Measurements from ENCODE around the gene SOX6. TPM values are rescaled to one million over a fixed set of nuclear protein-coding genes. Genes with fewer than 3 reads are reported as not detected.

The SOX6 gene
- total and polyA plus RNA-seq, 2 of the 13 experiments (the other 11 are each of a cell fraction or from before 2014, with no cell fraction given), result 2.6 to 11.2 TPM

DNA sequence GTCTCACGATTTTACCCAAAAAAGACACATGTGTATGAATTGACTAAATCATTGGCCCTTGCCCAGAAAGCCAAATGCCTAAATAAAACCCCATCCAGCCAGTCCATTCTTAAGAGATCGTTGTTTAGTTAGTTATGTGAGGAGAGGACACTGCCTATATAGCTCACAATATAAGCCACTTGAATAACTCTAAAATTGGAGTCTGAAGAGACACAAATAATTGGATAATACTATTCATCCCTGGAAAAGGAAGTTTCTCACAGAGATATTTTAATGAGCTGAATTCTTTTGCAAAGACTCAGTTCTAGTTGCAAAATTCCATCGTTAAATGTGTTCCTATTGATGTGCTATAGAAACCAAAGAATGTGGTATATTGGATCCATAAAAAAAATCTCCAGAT is 176.7 kb downstream of the SOX6 start:
- DNase-seq (ENCODE audit: low spot score), result no peak
- Histone ChIP-seq H3K36me3 (replicated peaks in 1 of 2; ENCODE audit: control insufficient read depth in 1 of 2, insufficient read depth in 2 of 2, low read length in 2 of 2) (no peaks in the 10 kb centered on the region; a peak in 1 of 5 replicates), H3K4me2 (ENCODE audit: low read depth, low read length) (no peak overlapping the region), H3K4me1 (ENCODE audit: insufficient read depth, low read length) (peaks cover 14% of the 10 kb centered on the region), H3K79me2 (ENCODE audit: insufficient read depth, low read length) (no peaks in the 10 kb centered on the region), H3K27me3 (ENCODE audit: control insufficient read depth in 1 of 2, insufficient read depth in 2 of 2, low read length in 2 of 2) (no peaks in the 10 kb centered on the region), H3K4me3 (replicated peaks in 1 of 3; ENCODE audit: insufficient read depth in 1 of 3, low read depth in 2 of 3, low read length in 3 of 3) (no peak overlapping the region), H2AFZ (ENCODE audit: low read length) (no peak overlapping the region), H3K9me3 (ENCODE audit: low read length) (no peaks in the 10 kb centered on the region), H4K20me1 (ENCODE audit: insufficient read depth, low read length) (no peaks in the 10 kb centered on the region), H3K9ac (ENCODE audit: insufficient read depth, low read depth, low read length) (no peak overlapping the region), H3K27ac (ENCODE audit: extremely low read length, insufficient read depth, low read length) (no peak overlapping the region)
- 43% methylated on average over 3 of the region's 3 CpGs for WGBS (ENCODE audit: low lambda C conversion rate)
- in situ Hi-C loops (cut with HindIII; ENCODE audit: extremely low pct_ligation_motif_present, low pct_unique_long_range_greater_than_20kb) (loop anchor here (10.0 kb wide), 1 partner anchor 425 kb away; no protein-coding TSS in a partner anchor), intact Hi-C loops (cut with micrococcal nuclease; ENCODE audit: unreplicated experiment) (loop anchor here (5.0 kb wide), 1 partner anchor 52 kb away; no protein-coding TSS in a partner anchor)
- BruUV-seq (replicated peaks), result no TSS peak
- CTCF ChIA-PET (ENCODE audit: low intra/inter-chr PET ratio, low total read pairs), result no interaction called here
- ATAC-seq, result no peak
- no peak for FAIRE-seq
- POLR2A ChIA-PET, result no interaction called here
- TF ChIP-seq, protein P1, sequence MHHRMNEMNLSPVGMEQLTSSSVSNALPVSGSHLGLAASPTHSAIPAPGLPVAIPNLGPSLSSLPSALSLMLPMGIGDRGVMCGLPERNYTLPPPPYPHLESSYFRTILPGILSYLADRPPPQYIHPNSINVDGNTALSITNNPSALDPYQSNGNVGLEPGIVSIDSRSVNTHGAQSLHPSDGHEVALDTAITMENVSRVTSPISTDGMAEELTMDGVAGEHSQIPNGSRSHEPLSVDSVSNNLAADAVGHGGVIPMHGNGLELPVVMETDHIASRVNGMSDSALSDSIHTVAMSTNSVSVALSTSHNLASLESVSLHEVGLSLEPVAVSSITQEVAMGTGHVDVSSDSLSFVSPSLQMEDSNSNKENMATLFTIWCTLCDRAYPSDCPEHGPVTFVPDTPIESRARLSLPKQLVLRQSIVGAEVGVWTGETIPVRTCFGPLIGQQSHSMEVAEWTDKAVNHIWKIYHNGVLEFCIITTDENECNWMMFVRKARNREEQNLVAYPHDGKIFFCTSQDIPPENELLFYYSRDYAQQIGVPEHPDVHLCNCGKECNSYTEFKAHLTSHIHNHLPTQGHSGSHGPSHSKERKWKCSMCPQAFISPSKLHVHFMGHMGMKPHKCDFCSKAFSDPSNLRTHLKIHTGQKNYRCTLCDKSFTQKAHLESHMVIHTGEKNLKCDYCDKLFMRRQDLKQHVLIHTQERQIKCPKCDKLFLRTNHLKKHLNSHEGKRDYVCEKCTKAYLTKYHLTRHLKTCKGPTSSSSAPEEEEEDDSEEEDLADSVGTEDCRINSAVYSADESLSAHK (CRISPR knock-in tag; IDR thresholded peaks at IDR 0.05; ENCODE audit: borderline replicate concordance), result no peak
- TF ChIP-seq RBAK (CRISPR knock-in tag; IDR thresholded peaks at IDR 0.05) (no peak), KDM5B (CRISPR knock-in tag; IDR thresholded peaks at IDR 0.05; ENCODE audit: borderline replicate concordance) (no peak), IKZF4 (CRISPR knock-in tag; IDR thresholded peaks at IDR 0.05; ENCODE audit: borderline replicate concordance, low read depth, not compliant biosample characterization) (no peak), ZNF224 (CRISPR knock-in tag; IDR thresholded peaks at IDR 0.05) (no peak), ZC3H4 (CRISPR knock-in tag; IDR thresholded peaks at IDR 0.05; ENCODE audit: borderline replicate concordance) (no peak), ZBTB20 (CRISPR knock-in tag; IDR thresholded peaks at IDR 0.05; ENCODE audit: borderline replicate concordance, low read depth) (no peak), ZNF225 (CRISPR knock-in tag; IDR thresholded peaks at IDR 0.05) (no peak)
- TF ChIP-seq, protein P2, sequence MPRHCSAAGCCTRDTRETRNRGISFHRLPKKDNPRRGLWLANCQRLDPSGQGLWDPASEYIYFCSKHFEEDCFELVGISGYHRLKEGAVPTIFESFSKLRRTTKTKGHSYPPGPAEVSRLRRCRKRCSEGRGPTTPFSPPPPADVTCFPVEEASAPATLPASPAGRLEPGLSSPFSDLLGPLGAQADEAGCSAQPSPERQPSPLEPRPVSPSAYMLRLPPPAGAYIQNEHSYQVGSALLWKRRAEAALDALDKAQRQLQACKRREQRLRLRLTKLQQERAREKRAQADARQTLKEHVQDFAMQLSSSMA (CRISPR knock-in tag; IDR thresholded peaks at IDR 0.05), result no peak
- TF ChIP-seq, protein P3, sequence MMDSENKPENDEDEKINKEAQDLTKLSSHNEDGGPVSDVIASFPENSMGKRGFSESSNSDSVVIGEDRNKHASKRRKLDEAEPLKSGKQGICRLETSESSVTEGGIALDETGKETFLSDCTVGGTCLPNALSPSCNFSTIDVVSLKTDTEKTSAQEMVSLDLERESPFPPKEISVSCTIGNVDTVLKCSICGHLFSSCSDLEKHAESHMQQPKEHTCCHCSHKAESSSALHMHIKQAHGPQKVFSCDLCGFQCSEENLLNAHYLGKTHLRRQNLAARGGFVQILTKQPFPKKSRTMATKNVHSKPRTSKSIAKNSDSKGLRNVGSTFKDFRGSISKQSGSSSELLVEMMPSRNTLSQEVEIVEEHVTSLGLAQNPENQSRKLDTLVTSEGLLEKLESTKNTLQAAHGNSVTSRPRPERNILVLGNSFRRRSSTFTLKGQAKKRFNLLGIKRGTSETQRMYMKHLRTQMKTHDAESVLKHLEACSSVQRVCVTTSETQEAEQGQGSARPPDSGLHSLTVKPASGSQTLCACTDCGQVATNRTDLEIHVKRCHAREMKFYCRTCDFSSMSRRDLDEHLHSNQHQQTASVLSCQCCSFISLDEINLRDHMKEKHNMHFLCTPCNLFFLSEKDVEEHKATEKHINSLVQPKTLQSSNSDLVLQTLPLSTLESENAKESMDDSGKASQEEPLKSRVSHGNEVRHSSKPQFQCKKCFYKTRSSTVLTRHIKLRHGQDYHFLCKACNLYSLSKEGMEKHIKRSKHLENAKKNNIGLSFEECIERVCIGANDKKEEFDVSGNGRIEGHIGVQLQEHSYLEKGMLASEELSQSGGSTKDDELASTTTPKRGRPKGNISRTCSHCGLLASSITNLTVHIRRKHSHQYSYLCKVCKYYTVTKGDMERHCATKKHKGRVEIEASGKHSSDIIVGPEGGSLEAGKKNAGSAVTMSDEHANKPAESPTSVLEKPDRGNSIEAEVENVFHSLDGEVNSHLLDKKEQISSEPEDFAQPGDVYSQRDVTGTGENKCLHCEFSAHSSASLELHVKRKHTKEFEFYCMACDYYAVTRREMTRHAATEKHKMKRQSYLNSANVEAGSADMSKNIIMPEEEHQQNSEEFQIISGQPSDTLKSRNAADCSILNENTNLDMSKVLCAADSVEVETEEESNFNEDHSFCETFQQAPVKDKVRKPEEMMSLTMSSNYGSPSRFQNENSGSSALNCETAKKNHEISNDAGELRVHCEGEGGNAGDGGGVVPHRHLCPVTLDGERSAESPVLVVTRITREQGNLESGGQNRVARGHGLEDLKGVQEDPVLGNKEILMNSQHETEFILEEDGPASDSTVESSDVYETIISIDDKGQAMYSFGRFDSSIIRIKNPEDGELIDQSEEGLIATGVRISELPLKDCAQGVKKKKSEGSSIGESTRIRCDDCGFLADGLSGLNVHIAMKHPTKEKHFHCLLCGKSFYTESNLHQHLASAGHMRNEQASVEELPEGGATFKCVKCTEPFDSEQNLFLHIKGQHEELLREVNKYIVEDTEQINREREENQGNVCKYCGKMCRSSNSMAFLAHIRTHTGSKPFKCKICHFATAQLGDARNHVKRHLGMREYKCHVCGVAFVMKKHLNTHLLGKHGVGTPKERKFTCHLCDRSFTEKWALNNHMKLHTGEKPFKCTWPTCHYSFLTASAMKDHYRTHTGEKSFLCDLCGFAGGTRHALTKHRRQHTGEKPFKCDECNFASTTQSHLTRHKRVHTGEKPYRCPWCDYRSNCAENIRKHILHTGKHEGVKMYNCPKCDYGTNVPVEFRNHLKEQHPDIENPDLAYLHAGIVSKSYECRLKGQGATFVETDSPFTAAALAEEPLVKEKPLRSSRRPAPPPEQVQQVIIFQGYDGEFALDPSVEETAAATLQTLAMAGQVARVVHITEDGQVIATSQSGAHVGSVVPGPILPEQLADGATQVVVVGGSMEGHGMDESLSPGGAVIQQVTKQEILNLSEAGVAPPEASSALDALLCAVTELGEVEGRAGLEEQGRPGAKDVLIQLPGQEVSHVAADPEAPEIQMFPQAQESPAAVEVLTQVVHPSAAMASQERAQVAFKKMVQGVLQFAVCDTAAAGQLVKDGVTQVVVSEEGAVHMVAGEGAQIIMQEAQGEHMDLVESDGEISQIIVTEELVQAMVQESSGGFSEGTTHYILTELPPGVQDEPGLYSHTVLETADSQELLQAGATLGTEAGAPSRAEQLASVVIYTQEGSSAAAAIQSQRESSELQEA (CRISPR knock-in tag; IDR thresholded peaks at IDR 0.05; ENCODE audit: not compliant biosample characterization), result no peak
- TF ChIP-seq, protein P4, sequence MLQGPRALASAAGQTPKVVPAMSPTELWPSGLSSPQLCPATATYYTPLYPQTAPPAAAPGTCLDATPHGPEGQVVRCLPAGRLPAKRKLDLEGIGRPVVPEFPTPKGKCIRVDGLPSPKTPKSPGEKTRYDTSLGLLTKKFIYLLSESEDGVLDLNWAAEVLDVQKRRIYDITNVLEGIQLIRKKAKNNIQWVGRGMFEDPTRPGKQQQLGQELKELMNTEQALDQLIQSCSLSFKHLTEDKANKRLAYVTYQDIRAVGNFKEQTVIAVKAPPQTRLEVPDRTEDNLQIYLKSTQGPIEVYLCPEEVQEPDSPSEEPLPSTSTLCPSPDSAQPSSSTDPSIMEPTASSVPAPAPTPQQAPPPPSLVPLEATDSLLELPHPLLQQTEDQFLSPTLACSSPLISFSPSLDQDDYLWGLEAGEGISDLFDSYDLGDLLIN (CRISPR knock-in tag; IDR thresholded peaks at IDR 0.05; ENCODE audit: borderline replicate concordance), result no peak
